CD4-positive, alpha-beta T cell treated with Interleukin-17A for 4 hours (primary cell): ENCODE data around the gene MXRA8.

ENCODE experiments used
- DNase-seq: peaks from one replicate; pipeline ENCODE4 v3.0.0-alpha.2; 2020; ENCODE audit warnings: mixed read lengths

The MXRA8 gene

GRCh38 chr1:1333551-1334241 is 24.7 kb downstream of the MXRA8 start:
- DNase-seq: no peak

DNA sequence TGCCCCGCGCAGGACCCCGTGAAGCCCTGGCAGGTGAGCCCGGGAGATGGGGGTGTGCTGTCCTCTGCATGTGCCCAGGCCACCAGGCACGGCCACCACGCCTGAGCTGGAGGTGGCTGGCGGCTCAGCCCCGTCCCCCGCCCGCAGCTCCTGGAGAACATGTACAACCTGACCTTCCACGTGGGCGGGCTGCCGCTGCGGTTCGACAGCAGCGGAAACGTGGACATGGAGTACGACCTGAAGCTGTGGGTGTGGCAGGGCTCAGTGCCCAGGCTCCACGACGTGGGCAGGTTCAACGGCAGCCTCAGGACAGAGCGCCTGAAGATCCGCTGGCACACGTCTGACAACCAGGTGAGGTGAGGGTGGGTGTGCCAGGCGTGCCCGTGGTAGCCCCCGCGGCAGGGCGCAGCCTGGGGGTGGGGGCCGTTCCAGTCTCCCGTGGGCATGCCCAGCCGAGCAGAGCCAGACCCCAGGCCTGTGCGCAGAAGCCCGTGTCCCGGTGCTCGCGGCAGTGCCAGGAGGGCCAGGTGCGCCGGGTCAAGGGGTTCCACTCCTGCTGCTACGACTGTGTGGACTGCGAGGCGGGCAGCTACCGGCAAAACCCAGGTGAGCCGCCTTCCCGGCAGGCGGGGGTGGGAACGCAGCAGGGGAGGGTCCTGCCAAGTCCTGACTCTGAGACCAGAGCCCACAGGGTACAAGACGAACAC is 25.4 kb downstream of the MXRA8 start:
- no peak for DNase-seq

- no peak for DNase-seq
Observed at GRCh38 chr1:1332031-1332755, 26.2 kb downstream of the MXRA8 start.

- DNase-seq: no peak
Observed at GRCh38 chr1:1331068-1331965, 27.0 kb downstream of the MXRA8 start, which contains the start of gene TAS1R3. Gene TAS1R3 (plus strand): TSS chr1:1331280. CDS start chr1:1331346, 66 bp downstream.

- DNase-seq: no peak
Observed at GRCh38 chr1:1330366-1331067, 27.8 kb downstream of the MXRA8 start.

GRCh38 chr1:1329304-1330210 is 28.8 kb downstream of the MXRA8 start:
- DNase-seq: no peak

- DNase-seq: no peak
Observed at GRCh38 chr1:1328254-1328653, 30.1 kb downstream of the MXRA8 start.

GRCh38 chr1:1327291-1327690 is 31.1 kb downstream of the MXRA8 start:
- no peak for DNase-seq

GRCh38 chr1:1326075-1326605 is 32.2 kb downstream of the MXRA8 start:
- DNase-seq: no peak

DNA sequence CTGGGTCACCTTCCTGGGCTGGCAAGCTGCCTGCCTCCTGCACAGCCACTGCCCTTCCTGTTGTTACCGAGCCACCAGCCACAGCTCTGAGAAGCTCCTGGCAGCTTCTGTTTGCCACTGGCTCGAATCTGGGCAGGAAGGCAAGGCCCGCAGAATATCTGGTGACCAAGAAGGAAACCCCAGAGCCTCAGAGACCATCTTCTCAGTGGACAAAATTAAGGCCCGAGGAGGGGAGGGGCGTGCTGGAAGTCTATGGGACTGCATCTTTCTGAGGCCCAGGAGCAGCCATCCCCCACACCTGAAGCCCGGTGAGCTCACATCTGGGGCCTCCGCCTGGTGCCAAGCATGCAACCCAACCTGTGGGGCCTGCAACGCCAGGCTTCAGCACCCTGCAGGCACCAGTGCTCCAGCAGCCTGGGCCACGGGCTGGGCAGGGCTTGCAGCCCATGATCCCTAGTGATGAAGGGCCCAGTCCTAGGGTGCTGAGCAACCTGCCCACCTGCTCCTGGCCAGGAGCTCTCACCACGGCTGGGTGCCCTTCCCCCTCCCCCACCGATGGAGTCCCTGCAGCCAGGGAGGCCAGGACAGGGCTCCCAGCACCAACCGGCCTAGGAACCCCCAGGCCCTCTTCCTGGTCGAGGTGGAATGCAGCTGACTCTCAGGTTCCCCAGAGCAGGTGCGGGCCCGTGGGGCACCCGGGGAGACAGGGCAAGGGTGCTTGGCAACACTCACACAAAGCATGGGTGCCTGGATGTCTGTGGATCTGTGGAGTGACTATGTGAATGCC is 32.9 kb downstream of the MXRA8 start:
- DNase-seq: no peak

GRCh38 chr1:1324524-1325287 is 33.6 kb downstream of the MXRA8 start, which contains the start of the genes CPTP and INTS11:
Gene CPTP (plus strand): TSS chr1:1324802. CDS start chr1:1326911, 2,109 bp downstream.
Gene INTS11 (minus strand): TSS chr1:1324660. CDS start chr1:1324608, 52 bp downstream.
- DNase-seq: peak; percentile 97

DNA sequence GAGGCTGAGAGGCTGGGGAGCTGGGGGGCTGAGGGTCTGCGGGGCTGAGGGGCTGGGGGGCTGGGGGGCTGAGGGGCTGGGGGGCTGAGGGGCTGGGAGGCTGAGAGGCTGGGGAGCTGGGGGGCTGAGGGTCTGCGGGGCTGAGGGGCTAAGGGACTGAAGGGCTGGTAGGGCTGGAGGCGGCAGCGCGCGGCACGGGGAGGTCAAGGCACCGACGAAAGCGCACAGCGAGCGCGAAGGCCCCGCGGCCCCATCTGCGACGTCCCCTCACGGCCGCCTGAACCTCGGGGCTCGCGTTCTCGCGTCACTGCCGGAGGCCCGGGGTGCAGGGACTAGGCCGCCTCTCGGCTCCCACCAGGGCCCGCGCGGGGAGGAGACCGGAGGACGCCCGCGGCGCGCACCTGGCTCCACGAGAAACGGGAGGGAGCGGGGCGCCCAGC is 34.3 kb downstream of the MXRA8 start:
- no peak for DNase-seq

- no peak for DNase-seq
Observed at GRCh38 chr1:1322952-1323351, 35.4 kb downstream of the MXRA8 start.

DNA sequence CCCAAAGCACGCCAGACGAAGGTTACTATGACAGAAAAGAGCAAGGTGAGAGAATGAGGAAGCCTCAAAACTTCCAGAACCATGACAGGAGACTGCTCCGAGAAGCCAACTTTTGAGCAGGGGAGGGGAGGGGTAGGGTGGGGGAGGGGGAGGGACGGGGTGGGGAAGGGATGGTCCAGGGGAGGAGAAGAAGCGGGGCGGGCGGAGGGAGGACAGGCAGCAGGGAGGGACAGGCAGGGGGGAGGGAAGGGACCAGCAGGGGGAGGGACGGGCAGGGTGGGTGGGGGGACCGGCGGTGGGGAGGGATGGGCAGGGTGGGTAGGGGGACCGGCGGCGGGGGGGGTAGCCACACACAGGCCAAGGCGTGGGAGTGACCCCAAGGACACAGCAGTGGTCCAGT is 35.9 kb downstream of the MXRA8 start:
- no peak for DNase-seq

GRCh38 chr1:1321477-1321876 is 36.9 kb downstream of the MXRA8 start:
- no peak for DNase-seq

- no peak for DNase-seq
Observed at GRCh38 chr1:1320666-1321448, 37.5 kb downstream of the MXRA8 start.

- no peak for DNase-seq
Observed at GRCh38 chr1:1319646-1319941, 38.8 kb downstream of the MXRA8 start.
